Bronchial epithelial cell (primary cell): ENCODE results near the gene ABHD4. TPM values are rescaled to one million over a fixed set of nuclear protein-coding genes. Genes with fewer than 3 reads are reported as not detected.

Experiments used
- DNase-seq: peaks from one replicate; pipeline ENCODE4 v3.0.0-alpha.2; 2010; ENCODE audit warnings: low read depth
- FAIRE-seq: peaks from 2 replicates; lab custom pipeline; 2011; peaks lifted over from hg19 to GRCh38; lab: Jason Lieb, UNC
- H3K27me3 ChIP-seq: 2 replicates; pipeline ENCODE4 v1.5.1; 2011; ENCODE audit warnings: low read length; ENCODE audit not compliant: control insufficient read depth, insufficient read depth
- H3K36me3 ChIP-seq: 2 replicates; pipeline ENCODE4 v1.5.1; 2011; ENCODE audit warnings: low read length; ENCODE audit not compliant: control insufficient read depth, insufficient read depth
- H3K4me3 ChIP-seq: 2 replicates; pipeline ENCODE4 v1.5.1; 2011; ENCODE audit warnings: mild to moderate bottlenecking, low read depth, low read length, control low read depth
- total RNA-seq: library from RNA; depleted of rRNA; stranded (reverse); fragments of >200 nt; gene quantifications from 2 replicates; pipeline ENCODE4 v1.2.1, GENCODE V29; 2014
- TF ChIP-seq, protein P1 (sequence below): IDR thresholded peaks from 2 replicates; pipeline ENCODE4 v1.5.1; 2011; ENCODE audit warnings: mild to moderate bottlenecking, moderate library complexity, low read length, control low read depth, inconsistent platforms; ENCODE audit not compliant: insufficient read depth, severe bottlenecking

ABHD4 gene
- total RNA-seq, 1 donor from 2014 or later = 5.3 TPM

DNA sequence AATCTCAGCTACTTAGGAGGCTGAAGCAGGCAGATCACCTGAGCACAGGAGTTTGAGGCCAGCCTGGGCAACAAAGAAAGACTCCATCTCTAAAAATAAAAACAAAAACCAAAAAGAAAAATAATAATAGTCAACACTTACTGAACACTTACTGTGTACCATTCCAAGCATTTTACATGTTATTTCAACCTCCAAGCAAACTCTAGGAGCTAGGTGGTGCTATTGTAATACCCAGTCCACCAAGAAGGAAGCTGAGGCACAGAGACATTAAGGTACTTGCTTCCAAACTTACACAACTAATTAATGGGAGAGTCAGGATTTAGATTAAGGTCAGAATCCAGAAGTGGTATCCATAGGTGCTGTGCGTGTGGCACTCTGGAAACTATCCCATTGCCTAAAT lies 59.8 kb downstream of the ABHD4 start:
- Histone ChIP-seq H3K27me3 (no peaks in the 10 kb centered on the region), H3K36me3 (no peaks in the 10 kb centered on the region), H3K4me3 (no peak overlapping the region)
- TF ChIP-seq, protein P1, sequence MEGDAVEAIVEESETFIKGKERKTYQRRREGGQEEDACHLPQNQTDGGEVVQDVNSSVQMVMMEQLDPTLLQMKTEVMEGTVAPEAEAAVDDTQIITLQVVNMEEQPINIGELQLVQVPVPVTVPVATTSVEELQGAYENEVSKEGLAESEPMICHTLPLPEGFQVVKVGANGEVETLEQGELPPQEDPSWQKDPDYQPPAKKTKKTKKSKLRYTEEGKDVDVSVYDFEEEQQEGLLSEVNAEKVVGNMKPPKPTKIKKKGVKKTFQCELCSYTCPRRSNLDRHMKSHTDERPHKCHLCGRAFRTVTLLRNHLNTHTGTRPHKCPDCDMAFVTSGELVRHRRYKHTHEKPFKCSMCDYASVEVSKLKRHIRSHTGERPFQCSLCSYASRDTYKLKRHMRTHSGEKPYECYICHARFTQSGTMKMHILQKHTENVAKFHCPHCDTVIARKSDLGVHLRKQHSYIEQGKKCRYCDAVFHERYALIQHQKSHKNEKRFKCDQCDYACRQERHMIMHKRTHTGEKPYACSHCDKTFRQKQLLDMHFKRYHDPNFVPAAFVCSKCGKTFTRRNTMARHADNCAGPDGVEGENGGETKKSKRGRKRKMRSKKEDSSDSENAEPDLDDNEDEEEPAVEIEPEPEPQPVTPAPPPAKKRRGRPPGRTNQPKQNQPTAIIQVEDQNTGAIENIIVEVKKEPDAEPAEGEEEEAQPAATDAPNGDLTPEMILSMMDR = peak; percentile 39
- peak; percentile 70 for DNase-seq
- no peak for FAIRE-seq

DNA sequence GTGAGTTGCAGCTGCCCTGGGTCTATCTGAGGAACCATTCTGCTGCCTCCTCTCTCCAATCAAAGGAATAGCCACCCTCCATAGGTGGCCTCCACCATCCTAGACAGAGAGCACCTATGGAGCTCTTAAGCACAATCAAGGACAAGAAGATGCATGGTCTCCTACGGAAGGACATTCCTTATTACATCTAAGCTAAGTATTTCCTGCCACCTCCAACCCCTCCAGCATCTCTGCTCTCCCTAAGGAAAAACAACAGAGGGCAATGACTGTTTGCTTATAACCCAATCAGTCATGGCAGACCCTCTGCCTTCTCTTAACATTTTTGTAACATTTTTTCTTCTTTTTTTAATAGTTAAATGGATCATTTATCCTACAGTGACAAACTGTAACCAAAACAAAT lies 60.8 kb downstream of the ABHD4 start:
- no peak for FAIRE-seq
- TF ChIP-seq, protein P1 = no peak

DNA sequence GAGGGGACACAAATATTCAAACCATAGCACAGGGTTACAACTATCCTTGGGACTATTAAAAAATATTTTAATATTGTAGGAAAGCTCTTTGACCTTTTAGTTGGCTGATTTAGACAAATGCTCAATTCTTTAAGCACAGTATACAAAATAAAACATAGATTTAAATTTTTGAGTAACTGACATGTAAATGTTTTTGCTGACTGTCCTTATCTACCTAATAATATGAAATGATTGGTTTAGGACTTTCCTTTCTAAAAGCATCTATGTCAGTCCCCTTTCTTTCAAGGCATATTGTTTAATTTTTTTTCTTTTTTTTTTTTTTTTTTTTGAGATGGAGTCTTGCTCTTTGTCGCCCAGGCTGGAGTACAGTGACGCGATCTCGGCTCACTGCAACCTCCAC lies 62.6 kb downstream of the ABHD4 start:
- DNase-seq (no peak), FAIRE-seq (no peak)
- Histone ChIP-seq H3K4me3 (no peak overlapping the region), H3K27me3 (no peaks in the 10 kb centered on the region), H3K36me3 (no peaks in the 10 kb centered on the region)
- TF ChIP-seq, protein P1 = no peak

More for the DNA sequence above, 60.8 kb downstream of the ABHD4 start:
- Histone ChIP-seq H3K36me3 (no peaks in the 10 kb centered on the region), H3K4me3 (no peak overlapping the region), H3K27me3 (no peaks in the 10 kb centered on the region)
- no peak for DNase-seq

Other genes with a start within 250 kb of the ABHD4 start
- gene DAD1, start 9.1 kb upstream of the ABHD4 start, total RNA-seq = 193 and 236 TPM in 2 replicates
- gene OR6J1, start 46.1 kb downstream of the ABHD4 start, total RNA-seq = not detected in 2 replicates
- 25.6 and 29.2 TPM in 2 replicates for gene OXA1L, start 168.4 kb downstream of the ABHD4 start, total RNA-seq
- gene SLC7A7, start 217.1 kb downstream of the ABHD4 start, total RNA-seq = 0.51 and 0.79 TPM in 2 replicates
- 33.2 and 38.7 TPM in 2 replicates for gene MRPL52, start 231.6 kb downstream of the ABHD4 start, total RNA-seq
- 126 and 140 TPM in 2 replicates for gene MMP14, start 238.3 kb downstream of the ABHD4 start, total RNA-seq